H1 (cell line): ENCODE results near the gene ABHD12. TPM values are rescaled to one million over a fixed set of nuclear protein-coding genes. Genes with fewer than 3 reads are reported as not detected.
A peak's percentile ranks its signal among the peaks of the same experiment; 100 is the strongest.

Source experiments
- CTCF ChIA-PET: fragments of 300-600 bp; sonication (Branson Sonifier 250); formaldehyde crosslinking; loops from one replicate; lab custom pipeline; 2021; ENCODE audit not compliant: partially characterized antibody; lab: Charles Lee
- POLR2A ChIA-PET: fragments of 300-600 bp; sonication (Branson Sonifier 250); formaldehyde crosslinking; loops from one replicate; lab custom pipeline; 2021; ENCODE audit warnings: inconsistent platforms; ENCODE audit not compliant: partially characterized antibody; lab: Charles Lee
- DNase-seq, 2 experiments: peaks; one replicate each; pipeline versions ENCODE4 v3.0.0 to v3.0.0-alpha.2; 2010 to 2022; ENCODE audit warnings: low spot score in 2 of 2, low read depth in 1 of 2, mixed read lengths in 1 of 2
- FAIRE-seq: peaks from 2 replicates; lab custom pipeline; 2011; peaks lifted over from hg19 to GRCh38; lab: Jason Lieb, UNC
- H2AFZ ChIP-seq: 2 replicates; pipeline ENCODE4 v1.8.1; 2012; ENCODE audit warnings: low read length, inconsistent platforms
- H2AK5ac ChIP-seq: 2 replicates; pipeline ENCODE4 v1.6.1; 2013; ENCODE audit warnings: low read depth, low read length
- H2BK120ac ChIP-seq: replicated peaks from 2 replicates; pipeline ENCODE3; 2013; ENCODE audit warnings: low read depth, low read length, inconsistent platforms
- H2BK12ac ChIP-seq: 2 replicates; pipeline ENCODE4 v1.6.1; 2013; ENCODE audit warnings: low read depth, low read length
- H2BK15ac ChIP-seq: 2 replicates; pipeline ENCODE4 v1.6.1; 2013; ENCODE audit warnings: low read length
- H2BK20ac ChIP-seq: 2 replicates; pipeline ENCODE4 v1.6.1; 2013; ENCODE audit warnings: low read length
- H2BK5ac ChIP-seq: 2 replicates; pipeline ENCODE4 v1.6.1; 2013; ENCODE audit warnings: low read depth, low read length
- H3K14ac ChIP-seq: 2 replicates; pipeline ENCODE4 v1.6.1; 2013; ENCODE audit warnings: inconsistent platforms; ENCODE audit not compliant: insufficient read length
- H3K18ac ChIP-seq: 2 replicates; pipeline ENCODE4 v1.6.1; 2013; ENCODE audit warnings: low read length; ENCODE audit errors: extremely low read depth
- H3K23ac ChIP-seq: 2 replicates; pipeline ENCODE4 v1.6.1; 2013; ENCODE audit warnings: inconsistent platforms; ENCODE audit not compliant: insufficient read length
- H3K23me2 ChIP-seq: 2 replicates; pipeline ENCODE4 v1.6.1; 2013; ENCODE audit warnings: low read depth, low read length
- H3K27ac ChIP-seq: 2 replicates; pipeline ENCODE4 v1.6.1; 2011; ENCODE audit warnings: low read depth, low read length, inconsistent platforms
- H3K27me3 ChIP-seq, 4 experiments: replicated peaks in 1 of 4; 1 replicate in 1 of 4; 2 replicates in 3 of 4; pipeline versions ENCODE4 v1.6.1 to v1.8.1; 2011 to 2013; ENCODE audit warnings: low read length in 3 of 4, mild to moderate bottlenecking in 3 of 4, inconsistent platforms in 2 of 4, mixed read lengths in 2 of 4, moderate library complexity in 1 of 4; ENCODE audit not compliant: control insufficient read depth in 3 of 4, insufficient read depth in 3 of 4; ENCODE audit errors: extremely low read depth in 1 of 4
- H3K36me3 ChIP-seq, 4 experiments: 2 replicates each; pipeline versions ENCODE4 v1.6.1 to v1.8.1; 2011 to 2013; ENCODE audit warnings: mild to moderate bottlenecking in 4 of 4, low read length in 3 of 4, moderate library complexity in 2 of 4, control low read depth in 1 of 4, inconsistent platforms in 1 of 4; ENCODE audit not compliant: insufficient read depth in 4 of 4, control insufficient read depth in 2 of 4
- H3K4ac ChIP-seq: replicated peaks from 2 replicates; pipeline ENCODE3; 2013; ENCODE audit warnings: low read length, low read depth, mixed read lengths, inconsistent platforms; ENCODE audit not compliant: insufficient read length
- H3K4me1 ChIP-seq, 4 experiments: replicated peaks in 1 of 4; 1 replicate in 1 of 4; 2 replicates in 3 of 4; pipeline versions ENCODE4 v1.6.1 to v1.8.1; 2011 to 2013; ENCODE audit warnings: low read length in 3 of 4, inconsistent platforms in 2 of 4, mixed read lengths in 1 of 4; ENCODE audit not compliant: insufficient read depth in 4 of 4, control insufficient read depth in 3 of 4
- H3K4me2 ChIP-seq, 2 experiments: 2 replicates each; pipeline versions ENCODE4 v1.6.1 to v1.8.1; 2011 to 2013; ENCODE audit warnings: low read depth in 2 of 2, low read length in 2 of 2, control low read depth in 1 of 2, inconsistent platforms in 1 of 2, mild to moderate bottlenecking in 1 of 2; ENCODE audit not compliant: insufficient read depth in 1 of 2
- H3K4me3 ChIP-seq, 4 experiments: fragments of 200-600, 300-600 bp in 1 of 4; sonication (generic), shearing (Covaris generic), sonication (Bioruptor Twin) in 1 of 4; 2 replicates each; pipeline versions ENCODE4 v1.5.1 to v1.8.1; 2011 to 2016; ENCODE audit warnings: low read length in 4 of 4, low read depth in 3 of 4, control low read depth in 2 of 4, inconsistent platforms in 2 of 4, mild to moderate bottlenecking in 2 of 4, mixed read lengths in 1 of 4, moderate library complexity in 1 of 4; ENCODE audit not compliant: insufficient read depth in 2 of 4; ENCODE audit errors: extremely low read depth in 1 of 4
- H3K56ac ChIP-seq: replicated peaks from 2 replicates; pipeline ENCODE3; 2013; ENCODE audit warnings: low read depth, mild to moderate bottlenecking, mixed read lengths, low read length, inconsistent platforms; ENCODE audit not compliant: insufficient read length
- H3K79me1 ChIP-seq: 2 replicates; pipeline ENCODE4 v1.6.1; 2013; ENCODE audit warnings: low read depth, low read length, control low read depth
- H3K79me2 ChIP-seq, 2 experiments: 2 replicates each; pipeline versions ENCODE4 v1.6.1 to v1.8.1; 2012 to 2013; ENCODE audit warnings: low read length in 2 of 2, mild to moderate bottlenecking in 2 of 2, inconsistent platforms in 1 of 2; ENCODE audit not compliant: insufficient read depth in 2 of 2, control insufficient read depth in 1 of 2
- H3K9ac ChIP-seq, 4 experiments: replicated peaks in 1 of 4; 1 replicate in 1 of 4; 2 replicates in 3 of 4; pipeline versions ENCODE4 v1.6.1 to v1.8.1; 2011 to 2013; ENCODE audit warnings: low read depth in 3 of 4, low read length in 3 of 4, control low read depth in 2 of 4, mild to moderate bottlenecking in 2 of 4, moderate library complexity in 2 of 4, inconsistent platforms in 1 of 4; ENCODE audit errors: extremely low read depth in 1 of 4
- H3K9me3 ChIP-seq, 2 experiments: 2 replicates each; pipeline versions ENCODE4 v1.6.1 to v1.8.1; 2012 to 2013; ENCODE audit warnings: mild to moderate bottlenecking in 2 of 2, moderate library complexity in 2 of 2, control low read depth in 1 of 2, inconsistent platforms in 1 of 2, low read depth in 1 of 2, low read length in 1 of 2, mixed read lengths in 1 of 2; ENCODE audit not compliant: insufficient read depth in 2 of 2
- H4K20me1 ChIP-seq, 2 experiments: replicated peaks in 1 of 2; 2 replicates each; pipeline versions ENCODE3 to v1.8.1; 2011 to 2013; ENCODE audit warnings: inconsistent platforms in 2 of 2, low read length in 2 of 2, mild to moderate bottlenecking in 1 of 2; ENCODE audit not compliant: insufficient read depth in 2 of 2, control insufficient read depth in 1 of 2
- H4K5ac ChIP-seq: 2 replicates; pipeline ENCODE4 v1.6.1; 2013; ENCODE audit warnings: low read length, low read depth, mixed read lengths, inconsistent platforms; ENCODE audit not compliant: insufficient read length
- H4K8ac ChIP-seq: 2 replicates; pipeline ENCODE4 v1.8.0; 2013; ENCODE audit warnings: mild to moderate bottlenecking, moderate library complexity, low read length, inconsistent platforms; ENCODE audit not compliant: insufficient read depth; ENCODE audit errors: extremely low read depth
- H4K91ac ChIP-seq: replicated peaks from 2 replicates; pipeline ENCODE3; 2013; ENCODE audit warnings: low read length, mixed read lengths, inconsistent platforms; ENCODE audit not compliant: insufficient read length
- CBX5 ChIP-seq: fragments of 300-800, 300-1000 bp; sonication (generic); IDR thresholded peaks from 2 replicates; pipeline ENCODE4 v1.7.1; 2016; ENCODE audit warnings: antibody characterized with exemption, low read length, low read depth
- CHD1 ChIP-seq: IDR thresholded peaks from 2 replicates; pipeline ENCODE4 v1.6.1; 2012; ENCODE audit warnings: low read depth, low read length, improper control_type of control experiment
- CTBP2 ChIP-seq: IDR thresholded peaks from 2 replicates; pipeline ENCODE4 v1.7.0; 2011; ENCODE audit warnings: borderline replicate concordance, mild to moderate bottlenecking, moderate library complexity, mixed read lengths, low read length; ENCODE audit not compliant: insufficient read depth, insufficient read length
- EGR1 ChIP-seq: IDR thresholded peaks from 2 replicates; pipeline ENCODE4 v1.6.1; 2011; ENCODE audit warnings: low read depth, low read length, borderline replicate concordance
- EZH2 ChIP-seq: fragments of 200-600 bp; sonication (generic); IDR thresholded peaks from 2 replicates; pipeline ENCODE4 v1.7.1; 2012; ENCODE audit warnings: low read depth, mild to moderate bottlenecking, moderate library complexity, low read length, inconsistent platforms; ENCODE audit not compliant: severe bottlenecking
- GABPA ChIP-seq: IDR thresholded peaks from 2 replicates; pipeline ENCODE4 v1.6.1; 2011; ENCODE audit warnings: mild to moderate bottlenecking, low read length, moderate library complexity, borderline replicate concordance; ENCODE audit not compliant: insufficient read depth
- GTF2F1 ChIP-seq: IDR thresholded peaks from 2 replicates; pipeline ENCODE4 v1.6.1; 2012; ENCODE audit warnings: low read depth, low read length, improper control_type of control experiment, borderline replicate concordance
- JUN ChIP-seq: IDR thresholded peaks from 2 replicates; pipeline ENCODE4 v1.6.1; 2011; ENCODE audit warnings: low read depth, mild to moderate bottlenecking, improper control_type of control experiment, low read length
- MAFK ChIP-seq: IDR thresholded peaks from 2 replicates; pipeline ENCODE4 v1.6.1; 2012; ENCODE audit warnings: low read depth, mild to moderate bottlenecking, improper control_type of control experiment, low read length
- NRF1 ChIP-seq: IDR thresholded peaks from 2 replicates; pipeline ENCODE4 v1.6.1; 2011; ENCODE audit warnings: mild to moderate bottlenecking, low read depth, low read length, improper control_type of control experiment
- RBBP5 ChIP-seq: IDR thresholded peaks from 2 replicates; pipeline ENCODE4 v1.7.1; 2012; ENCODE audit warnings: low read depth, mild to moderate bottlenecking, inconsistent platforms, low read length, moderate library complexity, borderline replicate concordance
- RXRA ChIP-seq: IDR thresholded peaks from 2 replicates; pipeline ENCODE4 v1.6.1; 2011; ENCODE audit warnings: low read depth, mild to moderate bottlenecking, low read length, moderate library complexity; ENCODE audit not compliant: insufficient read depth
- TBP ChIP-seq: IDR thresholded peaks from 2 replicates; pipeline ENCODE4 v1.6.1; 2011; ENCODE audit warnings: low read depth, low read length, improper control_type of control experiment
- YY1 ChIP-seq: IDR thresholded peaks from 2 replicates; pipeline ENCODE4 v1.6.1; 2011; ENCODE audit warnings: low read depth, mild to moderate bottlenecking, low read length
- WGBS, 2 experiments: shearing (Covaris generic) in 1 of 2; methylation state at CpG; one replicate each; pipeline versions ENCODE4 v1.1.6 to v1.1.7; 2013 to 2015; ENCODE audit warnings: low lambda C conversion rate in 2 of 2, mixed read lengths in 2 of 2, inconsistent platforms in 1 of 2, low coverage in 1 of 2, missing lambda C conversion rate in 1 of 2; ENCODE audit not compliant: insufficient replicate concordance in 2 of 2, insufficient coverage in 1 of 2, insufficient read length in 1 of 2; ENCODE audit errors: extremely low coverage in 1 of 2, missing lambda C conversion rate in 1 of 2; 5-methylcytosine and 5-hydroxymethylcytosine counted together
- polyA plus RNA-seq, 7 experiments: library from polyadenylated mRNA; depleted of rRNA in 3 of 7; stranded (reverse) in 5 of 7; unstranded in 2 of 7; fragments of >200 nt in 5 of 7; fragments of 200-250 nt in 2 of 7; gene quantifications; 1 replicate in 5 of 7; 2 replicates in 1 of 7; 4 replicates in 1 of 7; pipeline versions ENCODE4 v1.2.1 to v1.2.3, GENCODE V29; 2011 to 2013; ENCODE audit warnings: missing spikeins in 2 of 7, mixed read lengths in 2 of 7
- total RNA-seq: library from RNA; stranded (reverse); fragmentation: NEBNext Ultra II Directional; extraction: Animal tissue kit (Norgen Biotek cat#: 25700); gene quantifications from 2 replicates; pipeline ENCODE4 v1.2.1, GENCODE V29; 2021

The ABHD12 gene
- total and polyA plus RNA-seq, 2 of the 8 experiments (the other 6 are each of a cell fraction or from before 2014, with no cell fraction given) = 31.3 to 59.5 TPM

DNA sequence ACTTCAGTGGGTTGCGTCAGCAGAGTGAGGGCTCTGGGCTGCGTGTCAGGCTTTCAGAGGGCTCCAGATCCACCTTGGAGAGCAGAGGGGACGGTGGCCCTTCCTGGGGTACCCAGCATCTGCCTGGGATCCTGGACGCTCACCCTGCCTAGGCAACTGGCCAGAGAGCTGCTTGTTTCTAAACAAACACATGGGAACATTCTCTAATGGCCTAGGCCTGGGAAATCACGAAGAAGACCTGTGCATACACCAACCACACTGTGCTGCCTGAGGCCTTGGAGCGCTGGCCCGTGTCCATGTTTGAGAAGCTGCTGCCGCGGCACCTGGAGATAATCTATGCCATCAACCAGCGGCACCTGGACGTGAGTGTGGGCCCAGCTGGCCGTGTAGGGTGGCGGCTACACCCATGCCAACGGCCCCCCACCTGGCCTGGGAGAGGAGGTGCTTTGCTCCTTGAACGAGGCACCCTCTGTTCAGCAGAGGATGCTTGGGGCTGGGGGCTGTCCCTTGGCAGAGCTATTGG, 110.5 kb downstream of the ABHD12 start:
- Histone ChIP-seq H4K8ac (no peak overlapping the region), H3K9me3 (no peaks in the 10 kb centered on the region), H3K27me3 (no peaks in the 10 kb centered on the region), H3K36me3 (peaks cover 2 to 26% (median 13%) of the 10 kb centered on the region in 4 experiments; a peak in 6 of 8 replicates), H4K5ac (no peak overlapping the region), H2BK20ac (no peak overlapping the region), H3K14ac (no peak overlapping the region), H3K4me2 (no peak overlapping the region), H3K4ac (no peak overlapping the region), H2AFZ (no peak overlapping the region), H2BK15ac (no peak overlapping the region), H3K79me2 (no peaks in the 10 kb centered on the region), H2BK5ac (no peak overlapping the region; the same call in 1 of the 2 replicates), H3K4me3 (no peak overlapping the region), H3K23me2 (no peaks in the 10 kb centered on the region), H3K4me1 (no peaks in the 10 kb centered on the region), H2BK120ac (no peak overlapping the region), H3K79me1 (no peaks in the 10 kb centered on the region; the same call in 1 of the 2 replicates), H4K91ac (no peak overlapping the region), H3K56ac (no peak overlapping the region), H3K18ac (no peak overlapping the region), H3K9ac (no peak overlapping the region), H3K27ac (no peak overlapping the region), H2AK5ac (no peak overlapping the region), H2BK12ac (no peak overlapping the region), H4K20me1 (peaks cover 3 to 12% of the 10 kb centered on the region in 2 experiments), H3K23ac (no peak overlapping the region)
- POLR2A ChIA-PET = interaction anchor here (1.4 kb wide), 1 partner anchor 20 kb away, joined by 3 read pairs; no protein-coding TSS in a partner anchor
- FAIRE-seq (no peak), DNase-seq (peak in 1 of 2 experiments; percentile 37)
- 94% methylated on average over 12 of the region's 15 CpGs; no CpG with 5 or more reads in 1 of the 2 experiments for WGBS, 2 experiments
- CTCF ChIA-PET = interaction anchor here (0.9 to 5.1 kb wide), 3 partner anchors 8 to 33 kb away, joined by 3 to 30 read pairs (median 4); no protein-coding TSS in a partner anchor
- TF ChIP-seq CHD1 (no peak), CTBP2 (no peak), EGR1 (no peak), NRF1 (no peak), GTF2F1 (no peak), RXRA (no peak), TBP (no peak), EZH2 (no peak), YY1 (no peak), JUN (no peak), RBBP5 (no peak), GABPA (no peak), CBX5 (no peak), MAFK (no peak)
